GM18526 (cell line): ENCODE results near the gene SBK2.

Experiments
- POLR2A ChIP-seq: IDR thresholded peaks from 3 replicates; pipeline ENCODE4 v1.6.1; 2011; ENCODE audit not compliant: insufficient read length; ENCODE audit errors: extremely low read depth

Gene SBK2

GRCh38 chr19:55542292-55542855, 5.4 kb upstream of the SBK2 start:
- TF ChIP-seq POLR2A: no peak

GRCh38 chr19:55541091-55541490, 4.2 kb upstream of the SBK2 start:
- no peak for TF ChIP-seq POLR2A

GRCh38 chr19:55540619-55541018, 3.7 kb upstream of the SBK2 start:
- no peak for TF ChIP-seq POLR2A

- no peak for TF ChIP-seq POLR2A
Measured at GRCh38 chr19:55539090-55539984, 2.4 kb upstream of the SBK2 start.

GRCh38 chr19:55538132-55538531, 1.2 kb upstream of the SBK2 start:
- TF ChIP-seq POLR2A: no peak

- TF ChIP-seq POLR2A: no peak
Measured at GRCh38 chr19:55537741-55538111, 793 bp upstream of the SBK2 start.

- TF ChIP-seq POLR2A: no peak
Measured at GRCh38 chr19:55536366-55536765, 567 bp downstream of the SBK2 start.

GRCh38 chr19:55535965-55536350, 975 bp downstream of the SBK2 start:
- TF ChIP-seq POLR2A: no peak

GRCh38 chr19:55535173-55535964, 1.6 kb downstream of the SBK2 start:
- no peak for TF ChIP-seq POLR2A

GRCh38 chr19:55530996-55531395, 5.9 kb downstream of the SBK2 start:
- TF ChIP-seq POLR2A: no peak

- no peak for TF ChIP-seq POLR2A
Measured at GRCh38 chr19:55529636-55530234, 7.2 kb downstream of the SBK2 start.

GRCh38 chr19:55528030-55528803, 8.7 kb downstream of the SBK2 start:
- TF ChIP-seq POLR2A: no peak

- no peak for TF ChIP-seq POLR2A
Measured at GRCh38 chr19:55527197-55528029, 9.5 kb downstream of the SBK2 start.
